HepG2 (cell line): ENCODE results near the gene C1R. TPM values are rescaled to one million over a fixed set of nuclear protein-coding genes. Genes with fewer than 3 reads are reported as not detected.
A peak's percentile ranks its signal among the peaks of the same experiment; 100 is the strongest.

Source experiments
- ETV6 ChIP-seq: sonication (generic); formaldehyde crosslinking; conservative IDR thresholded peaks from 2 replicates; pipeline ENCODE4 v1.4.0; 2020; ENCODE audit warnings: missing genetic modification reagents
- FOXK1 ChIP-seq: sonication (generic); formaldehyde crosslinking; IDR thresholded peaks from 2 replicates; pipeline ENCODE4 v1.4.0; 2020; ENCODE audit warnings: low read depth, missing genetic modification reagents, borderline replicate concordance
- HMG20A ChIP-seq: IDR thresholded peaks from 2 replicates; pipeline ENCODE4 v1.6.1; 2016; ENCODE audit warnings: borderline replicate concordance
- HNRNPLL ChIP-seq: fragments of 200-400 bp; formaldehyde crosslinking; IDR thresholded peaks from 2 replicates; pipeline ENCODE4 v1.6.1; 2017; ENCODE audit warnings: mild to moderate bottlenecking, low read depth, low read length; ENCODE audit not compliant: poor library complexity, severe bottlenecking
- HOXA5 ChIP-seq: sonication (generic); formaldehyde crosslinking; IDR thresholded peaks from 2 replicates; pipeline ENCODE4 v1.4.0; 2020; ENCODE audit warnings: missing genetic modification reagents
- JUN ChIP-seq: sonication (generic); formaldehyde crosslinking; IDR thresholded peaks from 2 replicates; pipeline ENCODE4 v1.4.0; 2020; ENCODE audit warnings: mild to moderate bottlenecking, missing genetic modification reagents
- JUND ChIP-seq: sonication (generic); formaldehyde crosslinking; IDR thresholded peaks from 2 replicates; pipeline ENCODE4 v1.8.0; 2022; ENCODE audit warnings: mild to moderate bottlenecking, missing genetic modification reagents
- KMT2B ChIP-seq: IDR thresholded peaks from 2 replicates; pipeline ENCODE4 v1.6.1; 2016; ENCODE audit warnings: missing genetic modification reagents, missing compliant biosample characterization
- NFIC ChIP-seq: IDR thresholded peaks from 2 replicates; pipeline ENCODE4 v1.6.1; 2012; ENCODE audit warnings: mild to moderate bottlenecking, low read length, inconsistent platforms
- SPEN ChIP-seq: sonication (generic); formaldehyde crosslinking; IDR thresholded peaks from 2 replicates; pipeline ENCODE4 v1.5.1; 2020; ENCODE audit warnings: low read depth, mild to moderate bottlenecking, missing genetic modification reagents
- TBL1XR1 ChIP-seq: fragments of 150-350 bp; IDR thresholded peaks from 2 replicates; pipeline ENCODE4 v1.6.1; 2014; ENCODE audit warnings: borderline replicate concordance, low read length; ENCODE audit not compliant: partially characterized antibody
- ZBTB33 ChIP-seq: sonication (generic); formaldehyde crosslinking; IDR thresholded peaks from 2 replicates; pipeline ENCODE4 v1.4.0; 2020; ENCODE audit warnings: missing genetic modification reagents
- ZFAT ChIP-seq: sonication (generic); formaldehyde crosslinking; conservative IDR thresholded peaks from 2 replicates; pipeline ENCODE4 v1.8.1; 2023; ENCODE audit warnings: missing genetic modification reagents, inconsistent platforms
- ZNF251 ChIP-seq: sonication (generic); formaldehyde crosslinking; IDR thresholded peaks from 2 replicates; pipeline ENCODE4 v1.9.0; 2021; ENCODE audit warnings: mild to moderate bottlenecking, missing genetic modification reagents
- ZNF576 ChIP-seq: sonication (generic); formaldehyde crosslinking; IDR thresholded peaks from 2 replicates; pipeline ENCODE4 v1.4.0; 2020; ENCODE audit warnings: mild to moderate bottlenecking, missing genetic modification reagents
- ZNF672 ChIP-seq: sonication (generic); formaldehyde crosslinking; IDR thresholded peaks from 2 replicates; pipeline ENCODE4 v1.8.1; 2022; ENCODE audit warnings: missing genetic modification reagents
- ZNF709 ChIP-seq: sonication (generic); formaldehyde crosslinking; IDR thresholded peaks from 2 replicates; pipeline ENCODE4 v1.5.0; 2020; ENCODE audit warnings: mild to moderate bottlenecking, missing genetic modification reagents
- ZNF770 ChIP-seq: sonication (generic); formaldehyde crosslinking; IDR thresholded peaks from 2 replicates; pipeline ENCODE4 v1.5.0; 2020; ENCODE audit warnings: mild to moderate bottlenecking, missing genetic modification reagents
- ZNF776 ChIP-seq: sonication (generic); formaldehyde crosslinking; IDR thresholded peaks from 2 replicates; pipeline ENCODE4 v1.4.0; 2020; ENCODE audit warnings: mild to moderate bottlenecking, missing genetic modification reagents
- ZNF839 ChIP-seq: sonication (generic); formaldehyde crosslinking; IDR thresholded peaks from 2 replicates; pipeline ENCODE4 v1.4.0; 2020; ENCODE audit warnings: missing genetic modification reagents, mild to moderate bottlenecking, borderline replicate concordance
- polyA plus RNA-seq, 8 experiments: library from polyadenylated mRNA; depleted of rRNA in 3 of 8; stranded (reverse) in 7 of 8; unstranded in 1 of 8; fragments of >200 nt; fragmentation: Illumina TruSeq in 4 of 8; extraction: Trizol in 4 of 8; gene quantifications; 2 replicates each; pipeline versions ENCODE4 v1.2.1 to v1.2.3, GENCODE V29; 2011 to 2016; ENCODE audit warnings: low read depth in 4 of 8, missing spikeins in 1 of 8, mixed read lengths in 1 of 8; ENCODE audit not compliant: insufficient read depth in 1 of 8
- total RNA-seq, 5 experiments: library from RNA; depleted of rRNA; stranded (reverse); fragments of >200 nt; fragmentation: Illumina TruSeq; extraction: Trizol; gene quantifications; 2 replicates each; pipeline ENCODE4 v1.2.3, GENCODE V29; 2016; ENCODE audit warnings: low read depth in 1 of 5
- TF ChIP-seq, protein P1 (sequence below): sonication (generic); formaldehyde crosslinking; conservative IDR thresholded peaks from 2 replicates; pipeline ENCODE4 v1.4.0; 2020; ENCODE audit warnings: missing genetic modification reagents
- TF ChIP-seq, protein P2 (sequence below): sonication (generic); formaldehyde crosslinking; IDR thresholded peaks from 2 replicates; pipeline ENCODE4 v1.5.1; 2020; ENCODE audit warnings: missing genetic modification reagents, mild to moderate bottlenecking, borderline replicate concordance

C1R gene
- total and polyA plus RNA-seq, 2 of the 13 experiments (the other 11 are each of a cell fraction or from before 2014, with no cell fraction given) = 3.5 to 6.5 TPM

DNA sequence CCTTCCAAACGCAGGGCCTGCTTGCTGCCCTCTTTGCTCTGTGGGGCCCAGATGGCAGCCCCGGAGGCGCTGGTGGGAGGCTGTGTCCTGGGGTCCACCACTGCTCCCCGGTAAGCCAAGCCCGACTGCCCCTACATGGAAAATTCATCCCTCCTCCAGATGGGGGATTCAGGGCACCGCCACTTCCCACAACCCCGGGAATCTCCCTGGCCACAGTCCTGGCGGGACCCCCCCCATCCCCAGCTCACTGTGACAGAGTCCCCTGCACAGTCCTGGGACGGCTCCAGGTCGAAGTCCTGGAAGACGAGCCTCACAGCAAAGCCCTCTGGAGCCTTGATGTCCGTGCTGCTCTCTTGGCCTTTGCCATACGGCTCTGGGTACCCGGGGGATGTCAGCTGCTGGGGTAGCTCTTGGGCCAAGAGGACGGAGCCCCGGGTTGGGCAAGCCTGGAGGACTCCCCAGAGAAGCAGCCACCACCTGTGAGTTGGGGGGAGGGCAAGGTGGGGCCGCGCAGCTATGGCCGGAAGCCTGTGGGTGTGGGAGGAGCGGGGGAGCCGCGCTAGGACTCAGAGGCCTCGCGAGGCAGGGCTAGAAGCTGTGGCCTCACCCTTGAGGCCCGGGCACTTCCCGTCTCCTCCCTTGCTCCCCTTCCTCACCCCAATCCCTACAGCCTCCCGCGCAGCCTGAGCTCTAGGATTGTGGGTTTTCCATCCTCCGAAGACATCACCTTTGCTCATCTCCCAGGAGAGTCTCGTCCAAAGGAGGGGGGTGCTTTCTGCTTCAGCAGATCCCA is 16.0 kb upstream of the C1R start (continued):
- TF ChIP-seq JUND (CRISPR knock-in tag) (no peak), ZNF776 (CRISPR knock-in tag) (no peak), NFIC (no peak), SPEN (CRISPR knock-in tag) (peak; percentile 70), ZNF672 (CRISPR knock-in tag) (no peak), FOXK1 (CRISPR knock-in tag) (no peak), HMG20A (no peak; the same call in 1 of the 2 replicates), JUN (CRISPR knock-in tag) (no peak), ZFAT (no peak), ZNF770 (CRISPR knock-in tag) (peak; percentile 81), ZNF839 (CRISPR knock-in tag) (0 out of 2 replicates have a peak, but pooled peaks have one; percentile 75), ZNF709 (CRISPR knock-in tag) (0 out of 2 replicates have a peak, but pooled peaks have one; percentile 70), HNRNPLL (peak; percentile 50), HOXA5 (0 out of 2 replicates have a peak, but pooled peaks have one; percentile 64), ZNF251 (CRISPR knock-in tag) (no peak), ZBTB33 (0 out of 2 replicates have a peak, but pooled peaks have one; percentile 10), ETV6 (CRISPR knock-in tag) (no peak; the same call in 1 of the 2 replicates), TBL1XR1 (no peak), ZNF576 (CRISPR knock-in tag) (no peak), KMT2B (CRISPR knock-in tag) (peak; percentile 68)
- TF ChIP-seq, protein P1, sequence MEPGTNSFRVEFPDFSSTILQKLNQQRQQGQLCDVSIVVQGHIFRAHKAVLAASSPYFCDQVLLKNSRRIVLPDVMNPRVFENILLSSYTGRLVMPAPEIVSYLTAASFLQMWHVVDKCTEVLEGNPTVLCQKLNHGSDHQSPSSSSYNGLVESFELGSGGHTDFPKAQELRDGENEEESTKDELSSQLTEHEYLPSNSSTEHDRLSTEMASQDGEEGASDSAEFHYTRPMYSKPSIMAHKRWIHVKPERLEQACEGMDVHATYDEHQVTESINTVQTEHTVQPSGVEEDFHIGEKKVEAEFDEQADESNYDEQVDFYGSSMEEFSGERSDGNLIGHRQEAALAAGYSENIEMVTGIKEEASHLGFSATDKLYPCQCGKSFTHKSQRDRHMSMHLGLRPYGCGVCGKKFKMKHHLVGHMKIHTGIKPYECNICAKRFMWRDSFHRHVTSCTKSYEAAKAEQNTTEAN (CRISPR knock-in tag) = no peak
- TF ChIP-seq, protein P2, sequence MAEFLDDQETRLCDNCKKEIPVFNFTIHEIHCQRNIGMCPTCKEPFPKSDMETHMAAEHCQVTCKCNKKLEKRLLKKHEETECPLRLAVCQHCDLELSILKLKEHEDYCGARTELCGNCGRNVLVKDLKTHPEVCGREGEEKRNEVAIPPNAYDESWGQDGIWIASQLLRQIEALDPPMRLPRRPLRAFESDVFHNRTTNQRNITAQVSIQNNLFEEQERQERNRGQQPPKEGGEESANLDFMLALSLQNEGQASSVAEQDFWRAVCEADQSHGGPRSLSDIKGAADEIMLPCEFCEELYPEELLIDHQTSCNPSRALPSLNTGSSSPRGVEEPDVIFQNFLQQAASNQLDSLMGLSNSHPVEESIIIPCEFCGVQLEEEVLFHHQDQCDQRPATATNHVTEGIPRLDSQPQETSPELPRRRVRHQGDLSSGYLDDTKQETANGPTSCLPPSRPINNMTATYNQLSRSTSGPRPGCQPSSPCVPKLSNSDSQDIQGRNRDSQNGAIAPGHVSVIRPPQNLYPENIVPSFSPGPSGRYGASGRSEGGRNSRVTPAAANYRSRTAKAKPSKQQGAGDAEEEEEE (CRISPR knock-in tag) = 0 out of 2 replicates have a peak, but pooled peaks have one; percentile 41
